Small intestine (tissue), 7 donors: ENCODE data around the gene CACNA2D4. TPM values are rescaled to one million over a fixed set of nuclear protein-coding genes. Genes with fewer than 3 reads are reported as not detected.

ENCODE experiments used
- DNase-seq, 2 donors: peaks; one replicate each; pipeline versions ENCODE4 v3.0.0 to v3.0.0-alpha.2; 2013
- FAIRE-seq: peaks from 2 replicates; lab custom pipeline; 2012; peaks lifted over from hg19 to GRCh38; lab: Jason Lieb, UNC
- H3K27ac ChIP-seq, 3 donors: one replicate each; pipeline ENCODE4 v1.5.1; 2013; ENCODE audit warnings: low read length in 2 of 3, mild to moderate bottlenecking in 2 of 3, control low read depth in 1 of 3, inconsistent platforms in 1 of 3, low read depth in 1 of 3, moderate library complexity in 1 of 3
- H3K27me3 ChIP-seq, 3 donors: one replicate each; pipeline ENCODE4 v1.6.1; 2013; ENCODE audit warnings: low read length in 3 of 3, inconsistent platforms in 1 of 3; ENCODE audit not compliant: control insufficient read depth in 3 of 3, insufficient read depth in 3 of 3
- H3K36me3 ChIP-seq, 3 donors: one replicate each; pipeline ENCODE4 v1.6.1; 2013; ENCODE audit warnings: low read length in 3 of 3, inconsistent platforms in 1 of 3, low read depth in 1 of 3, mild to moderate bottlenecking in 1 of 3, moderate library complexity in 1 of 3; ENCODE audit not compliant: control insufficient read depth in 3 of 3, insufficient read depth in 2 of 3
- H3K4me1 ChIP-seq, 3 donors: one replicate each; pipeline ENCODE4 v1.6.1; 2013; ENCODE audit warnings: low read length in 2 of 3, inconsistent platforms in 1 of 3, low read depth in 1 of 3, mild to moderate bottlenecking in 1 of 3, moderate library complexity in 1 of 3; ENCODE audit not compliant: control insufficient read depth in 3 of 3, insufficient read depth in 2 of 3
- H3K4me3 ChIP-seq, 3 donors: one replicate each; pipeline ENCODE4 v1.5.1; 2013; ENCODE audit warnings: low read length in 3 of 3, control low read depth in 1 of 3, inconsistent platforms in 1 of 3, low read depth in 1 of 3, mild to moderate bottlenecking in 1 of 3, moderate library complexity in 1 of 3
- H3K9me3 ChIP-seq, 2 donors: one replicate each; pipeline ENCODE4 v1.6.1; 2013; ENCODE audit warnings: low read depth in 1 of 2, low read length in 1 of 2; ENCODE audit not compliant: control insufficient read depth in 2 of 2, insufficient read depth in 1 of 2
- WGBS, 3 donors: extraction: QIAGEN DNeasy Blood & Tissue Kit; methylation state at CpG; one replicate each; pipeline ENCODE4 v1.1.7; 2013; 5-methylcytosine and 5-hydroxymethylcytosine counted together
- polyA plus RNA-seq, 4 donors: library from polyadenylated mRNA; stranded (reverse) in 3 of 4; unstranded in 1 of 4; fragments of 200-250 nt in 3 of 4; fragments of 120-200 nt in 1 of 4; gene quantifications; one replicate each; pipeline versions ENCODE4 v1.2.1 to v1.2.3, GENCODE V29; 2013
- donor health status: healthy with polysubstance abuse.
- donor health status: control.
- donor health status: control.
- donor health status: Bipolar disorder and iron deficiency.
- donor health status: healthy.

CACNA2D4 gene
- polyA plus RNA-seq, 4 donors, result 5.5 to 10.8 (median 9.1) TPM

DNA sequence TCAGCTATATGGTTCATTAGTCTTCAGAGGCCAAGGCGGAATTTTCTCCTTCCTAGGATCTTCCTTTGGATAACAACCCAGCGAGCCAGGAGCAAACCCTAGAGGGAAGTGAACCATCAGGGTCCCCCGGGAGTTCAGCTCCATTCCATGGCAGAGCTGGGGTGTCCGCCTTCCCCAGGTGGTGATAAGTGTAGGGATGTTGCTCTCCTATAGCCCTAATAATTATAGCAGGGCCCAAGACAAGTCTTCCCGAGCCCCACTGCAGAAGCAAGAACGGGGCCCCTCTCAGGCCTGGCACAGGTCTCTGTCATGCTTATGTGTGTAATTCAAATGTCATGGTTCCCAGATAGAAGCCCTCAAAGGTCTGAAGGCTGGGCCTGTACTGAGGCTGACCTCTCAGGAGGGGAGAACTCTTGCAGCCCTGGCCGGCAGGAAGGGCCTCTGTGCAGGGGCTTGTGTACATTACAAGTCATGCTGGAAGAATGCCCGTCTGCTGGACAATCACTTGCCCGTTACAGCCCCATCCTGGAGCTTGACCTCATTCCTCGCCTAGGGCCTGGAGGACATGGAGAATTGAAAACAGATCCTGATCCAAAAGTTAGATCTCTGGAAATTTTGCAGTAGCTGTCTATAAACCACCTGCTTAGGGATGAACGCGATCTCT, 80.8 kb downstream of the CACNA2D4 start:
- peaks cover 0 to 6% (median 5%) of the 10 kb centered on the region in 3 donors for H3K27me3 ChIP-seq
- H3K4me1 ChIP-seq, result no peaks in the 10 kb centered on the region
- no peaks in the 10 kb centered on the region for H3K9me3 ChIP-seq
- H3K4me3 ChIP-seq, result no peak overlapping the region
- FAIRE-seq, result no peak
- no peak for DNase-seq
- no peaks in the 10 kb centered on the region for H3K36me3 ChIP-seq
- H3K27ac ChIP-seq, result no peak overlapping the region
- WGBS, 3 donors, result 77 to 86% (median 86%) methylated on average over 12 of the region's 12 CpGs

DNA sequence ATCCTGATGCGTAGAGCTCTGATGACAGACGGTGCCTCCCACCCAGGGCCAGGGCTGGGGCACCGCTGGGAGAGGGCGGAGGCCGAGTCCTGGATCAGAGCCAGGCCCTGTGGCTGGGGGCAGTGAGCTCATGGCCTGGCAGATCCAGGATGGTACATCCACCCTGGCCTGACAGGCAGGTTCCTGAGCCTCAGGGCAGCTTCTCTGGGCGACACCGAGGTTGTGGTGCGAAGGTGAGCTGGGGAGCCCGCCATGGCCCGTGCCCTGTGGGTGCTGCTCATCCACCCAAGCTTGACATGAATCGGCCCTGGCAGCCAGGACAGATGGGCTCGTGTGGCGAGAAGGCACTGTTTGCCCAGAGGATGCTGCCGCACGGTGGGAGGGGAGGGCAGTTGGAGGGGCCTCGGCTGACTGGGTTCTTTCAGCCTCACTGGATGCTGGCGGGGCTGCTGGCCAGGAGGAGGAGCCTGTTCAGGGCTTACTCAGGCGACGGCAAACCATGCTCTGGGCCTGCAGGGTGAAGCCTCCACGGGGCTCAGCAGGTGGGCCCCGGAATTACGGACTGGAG, 81.5 kb downstream of the CACNA2D4 start:
- H3K4me3 ChIP-seq, result no peak overlapping the region
- no peaks in the 10 kb centered on the region for H3K9me3 ChIP-seq
- no peaks in the 10 kb centered on the region for H3K36me3 ChIP-seq
- no peak overlapping the region for H3K27ac ChIP-seq
- H3K4me1 ChIP-seq, result no peaks in the 10 kb centered on the region
- FAIRE-seq, result no peak
- H3K27me3 ChIP-seq, result peaks cover 0 to 6% (median 5%) of the 10 kb centered on the region in 3 donors
- DNase-seq, result no peak
- WGBS, 3 donors, result 64 to 73% (median 70%) methylated on average over 22 of the region's 22 CpGs

DNA sequence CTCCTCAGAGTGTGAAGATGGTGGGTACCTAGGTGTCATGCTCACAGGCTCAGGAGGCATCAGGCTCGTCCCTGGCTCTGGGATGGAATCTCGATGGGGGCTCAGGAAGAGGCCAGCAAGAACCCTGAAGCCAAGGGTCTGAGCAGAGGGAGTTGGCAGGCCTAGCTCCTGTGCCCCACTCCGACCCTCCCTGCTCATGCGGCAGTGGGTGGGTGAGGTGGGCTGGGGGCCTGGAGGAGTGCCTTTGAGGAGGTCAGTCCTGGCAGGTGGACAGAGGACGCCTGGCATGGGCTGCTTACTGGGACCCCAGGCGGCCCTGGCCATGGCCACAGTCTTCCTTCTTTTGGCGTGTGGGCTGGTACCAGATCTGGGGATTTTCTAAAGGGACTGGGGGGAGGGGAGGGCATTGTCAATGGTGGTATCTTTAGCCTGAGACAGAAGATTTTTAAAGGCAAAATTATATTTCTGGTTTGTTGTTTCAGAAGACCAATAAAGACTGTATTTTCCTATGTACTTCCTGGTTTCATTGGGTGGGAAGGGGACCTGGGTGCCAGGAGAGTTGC, 82.1 kb downstream of the CACNA2D4 start:
- DNase-seq (no peak), FAIRE-seq (no peak)
- Histone ChIP-seq H3K9me3 (no peaks in the 10 kb centered on the region), H3K4me3 (no peak overlapping the region), H3K27me3 (peaks cover 0 to 8% (median 6%) of the 10 kb centered on the region in 3 donors), H3K27ac (no peak overlapping the region), H3K4me1 (no peaks in the 10 kb centered on the region), H3K36me3 (no peaks in the 10 kb centered on the region)
- 70 to 82% (median 74%) methylated on average over 7 of the region's 7 CpGs for WGBS, 3 donors

DNA sequence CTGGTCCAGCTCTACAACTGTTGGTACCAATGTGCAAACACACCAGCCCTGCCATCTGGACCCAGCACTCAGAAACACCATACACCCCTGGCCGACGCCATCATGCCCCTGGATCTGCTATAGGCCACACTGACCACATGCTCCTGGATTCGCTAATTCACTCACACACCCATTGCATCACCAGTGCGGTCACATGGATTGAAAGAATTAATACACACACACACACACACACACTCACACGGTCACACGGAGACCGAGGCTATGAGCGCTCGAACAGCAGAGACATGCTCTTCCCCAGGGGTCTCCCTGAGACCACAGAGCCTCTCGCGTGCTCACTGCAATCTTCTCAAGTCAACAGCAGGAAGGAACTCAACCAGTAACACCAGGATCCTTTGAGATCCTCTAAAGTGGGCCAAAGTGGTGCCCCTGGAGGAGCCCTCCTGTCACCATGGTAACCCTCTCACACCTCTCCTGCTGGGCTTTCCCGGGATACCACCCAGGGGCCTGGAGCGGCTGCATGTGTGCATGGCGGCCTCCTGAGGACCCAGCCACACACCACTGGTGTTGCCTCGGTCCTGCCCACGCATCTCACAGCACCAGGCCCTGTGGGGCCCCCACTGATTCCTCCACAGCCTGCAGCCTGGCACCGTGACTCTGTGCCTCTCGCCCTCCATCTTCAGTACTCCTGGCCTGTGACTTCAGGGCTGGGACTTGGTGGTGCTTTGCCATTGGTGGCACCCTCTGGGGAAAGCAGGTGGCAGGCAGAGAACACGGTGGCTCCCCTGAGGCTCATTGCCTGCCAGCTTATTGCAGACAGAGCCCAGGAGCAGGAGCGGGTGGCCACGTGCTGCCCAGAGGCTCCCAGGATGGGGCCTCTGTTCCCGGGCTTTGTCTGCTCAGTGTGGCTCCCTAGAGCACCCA, 83.0 kb downstream of the CACNA2D4 start:
- H3K4me1 ChIP-seq, result peaks cover 0 to 2% (median 0%) of the 10 kb centered on the region in 3 donors
- FAIRE-seq (no peak), DNase-seq (no peak)
- no peaks in the 10 kb centered on the region for H3K36me3 ChIP-seq
- H3K9me3 ChIP-seq, result no peaks in the 10 kb centered on the region
- H3K27ac ChIP-seq, result no peak overlapping the region
- 78 to 81% (median 79%) methylated on average over 22 of the region's 22 CpGs for WGBS, 3 donors
- no peak overlapping the region for H3K4me3 ChIP-seq
- H3K27me3 ChIP-seq, result peaks cover 0 to 12% (median 8%) of the 10 kb centered on the region in 3 donors

DNA sequence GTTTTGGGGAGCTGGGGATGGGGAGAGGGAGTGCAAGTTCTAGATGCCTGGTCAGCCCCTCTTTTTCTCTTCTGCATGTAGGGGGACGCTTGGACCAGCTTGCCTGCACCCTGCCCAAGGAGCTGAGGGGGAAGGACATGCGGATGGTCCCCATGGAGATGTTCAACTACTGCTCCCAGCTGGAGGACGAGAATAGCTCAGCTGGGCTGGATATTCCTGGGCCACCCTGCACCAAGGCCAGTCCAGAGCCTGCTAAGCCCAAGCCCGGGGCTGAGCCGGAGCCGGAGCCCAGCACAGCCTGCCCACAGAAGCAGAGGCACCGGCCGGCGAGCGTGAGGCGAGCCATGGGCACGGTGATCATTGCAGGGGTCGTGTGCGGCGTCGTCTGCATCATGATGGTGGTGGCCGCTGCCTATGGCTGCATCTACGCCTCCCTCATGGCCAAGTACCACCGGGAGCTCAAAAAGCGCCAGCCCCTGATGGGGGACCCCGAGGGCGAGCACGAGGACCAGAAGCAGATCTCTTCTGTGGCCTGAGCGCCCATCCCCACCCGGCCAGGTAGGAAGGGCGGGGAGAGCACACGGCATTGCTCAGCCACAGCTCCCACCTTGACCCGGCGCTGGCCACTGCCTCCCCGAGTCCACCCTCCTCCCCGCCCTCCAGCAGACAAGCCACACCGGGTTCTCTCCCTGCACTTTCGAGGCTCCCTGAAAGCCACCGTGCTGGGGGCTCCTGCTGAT, 84.1 kb downstream of the CACNA2D4 start:
- FAIRE-seq (no peak), DNase-seq (no peak)
- Histone ChIP-seq H3K4me1 (peaks cover 0 to 2% (median 0%) of the 10 kb centered on the region in 3 donors), H3K27me3 (peaks cover 0 to 16% (median 8%) of the 10 kb centered on the region in 3 donors), H3K9me3 (no peaks in the 10 kb centered on the region), H3K4me3 (no peak overlapping the region), H3K27ac (no peak overlapping the region), H3K36me3 (no peaks in the 10 kb centered on the region)
- 83 to 84% (median 83%) methylated on average over 30 to 34 of the region's 34 CpGs for WGBS, 3 donors

DNA sequence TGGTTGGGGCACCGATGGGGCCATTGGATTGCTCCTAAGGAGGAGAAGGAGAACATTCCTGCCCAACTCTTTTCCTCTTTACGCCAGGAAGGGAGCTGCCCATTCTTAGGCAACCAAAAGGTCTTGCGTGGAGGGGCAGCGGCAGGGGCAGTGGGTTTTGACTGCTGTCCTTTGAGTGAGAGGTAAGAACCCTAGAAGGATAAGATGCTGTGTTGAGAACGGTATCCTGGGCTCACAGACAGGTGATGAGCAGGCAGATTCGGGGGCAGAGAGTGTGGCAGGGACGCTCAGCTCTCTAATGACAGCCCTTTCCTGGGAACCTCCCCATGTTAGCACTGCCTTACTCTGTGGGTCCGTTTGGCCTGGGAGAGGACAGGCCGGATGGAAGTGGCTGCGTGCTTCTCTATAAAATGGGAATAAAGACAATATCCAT, 84.8 kb downstream of the CACNA2D4 start:
- no peak for FAIRE-seq
- Histone ChIP-seq H3K27ac (no peak overlapping the region), H3K9me3 (no peaks in the 10 kb centered on the region), H3K36me3 (no peaks in the 10 kb centered on the region), H3K4me3 (no peak overlapping the region), H3K27me3 (peaks cover 0 to 16% (median 8%) of the 10 kb centered on the region in 3 donors), H3K4me1 (peaks cover 0 to 2% (median 0%) of the 10 kb centered on the region in 3 donors)
- WGBS, 3 donors, result 80 to 86% (median 82%) methylated on average over 10 of the region's 10 CpGs
- DNase-seq, result no peak

DNA sequence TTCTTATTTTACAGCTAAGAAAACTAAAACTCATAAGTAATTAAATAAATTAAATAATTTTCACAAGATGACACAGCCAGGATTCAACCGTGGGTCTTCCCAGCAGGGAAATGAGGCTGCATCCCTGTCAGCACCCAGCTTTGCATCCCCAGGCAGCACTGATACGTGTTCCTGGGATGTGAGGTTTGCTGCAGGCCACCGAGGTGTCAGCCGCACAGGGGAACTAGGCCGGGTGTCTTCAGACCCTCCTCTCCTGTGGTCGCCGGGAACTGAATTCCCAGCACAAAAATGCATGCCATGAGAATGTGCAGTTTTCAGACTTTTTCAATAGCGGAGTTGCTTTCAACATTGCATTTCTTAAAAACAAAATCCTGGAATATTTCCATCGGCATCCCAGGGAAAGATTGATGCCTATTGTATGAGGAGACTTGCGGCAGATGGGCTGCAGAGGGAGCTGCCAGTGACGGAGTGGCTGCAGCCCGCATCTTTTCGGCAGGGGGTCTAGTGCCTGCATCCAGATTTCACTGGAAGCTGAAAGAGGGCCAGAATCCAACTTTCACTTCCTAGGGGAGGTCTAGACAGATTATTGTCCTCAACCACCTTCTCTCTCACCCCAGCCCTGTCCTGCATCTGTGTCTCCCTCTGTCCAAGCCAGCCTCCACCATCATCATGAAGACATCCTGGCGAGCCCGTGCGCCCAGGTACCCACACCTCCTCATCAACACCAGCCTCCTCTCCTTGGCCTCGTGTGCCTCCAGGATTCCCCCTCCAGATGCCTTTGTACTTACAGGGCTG, 85.5 kb downstream of the CACNA2D4 start:
- no peaks in the 10 kb centered on the region for H3K36me3 ChIP-seq
- DNase-seq, result no peak
- H3K27me3 ChIP-seq, result peaks cover 0 to 16% (median 8%) of the 10 kb centered on the region in 3 donors
- no peaks in the 10 kb centered on the region for H3K9me3 ChIP-seq
- 69 to 75% (median 73%) methylated on average over 17 of the region's 17 CpGs for WGBS, 3 donors
- H3K4me3 ChIP-seq, result no peak overlapping the region
- no peak overlapping the region for H3K27ac ChIP-seq
- peaks cover 0 to 2% (median 0%) of the 10 kb centered on the region in 3 donors for H3K4me1 ChIP-seq
- FAIRE-seq, result no peak
